Measurements from ENCODE around the gene TGFB1I1.

The TGFB1I1 gene

GRCh38 chr16:31487071-31487719 is 15.2 kb downstream of the TGFB1I1 start:
- TF ChIP-seq, protein P1, sequence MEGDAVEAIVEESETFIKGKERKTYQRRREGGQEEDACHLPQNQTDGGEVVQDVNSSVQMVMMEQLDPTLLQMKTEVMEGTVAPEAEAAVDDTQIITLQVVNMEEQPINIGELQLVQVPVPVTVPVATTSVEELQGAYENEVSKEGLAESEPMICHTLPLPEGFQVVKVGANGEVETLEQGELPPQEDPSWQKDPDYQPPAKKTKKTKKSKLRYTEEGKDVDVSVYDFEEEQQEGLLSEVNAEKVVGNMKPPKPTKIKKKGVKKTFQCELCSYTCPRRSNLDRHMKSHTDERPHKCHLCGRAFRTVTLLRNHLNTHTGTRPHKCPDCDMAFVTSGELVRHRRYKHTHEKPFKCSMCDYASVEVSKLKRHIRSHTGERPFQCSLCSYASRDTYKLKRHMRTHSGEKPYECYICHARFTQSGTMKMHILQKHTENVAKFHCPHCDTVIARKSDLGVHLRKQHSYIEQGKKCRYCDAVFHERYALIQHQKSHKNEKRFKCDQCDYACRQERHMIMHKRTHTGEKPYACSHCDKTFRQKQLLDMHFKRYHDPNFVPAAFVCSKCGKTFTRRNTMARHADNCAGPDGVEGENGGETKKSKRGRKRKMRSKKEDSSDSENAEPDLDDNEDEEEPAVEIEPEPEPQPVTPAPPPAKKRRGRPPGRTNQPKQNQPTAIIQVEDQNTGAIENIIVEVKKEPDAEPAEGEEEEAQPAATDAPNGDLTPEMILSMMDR (IDR thresholded peaks at IDR 0.05; ENCODE audit: poor library complexity, severe bottlenecking): no peak
- no peaks in the 10 kb centered on the region for H3K36me3 ChIP-seq (ENCODE audit: low read depth)
- H3K4me1 ChIP-seq (ENCODE audit: insufficient read depth, poor library complexity, severe bottlenecking): no peaks in the 10 kb centered on the region
- ATAC-seq (ENCODE audit: low read depth): no peak
- no peaks in the 10 kb centered on the region for H3K27me3 ChIP-seq (ENCODE audit: insufficient read depth, poor library complexity, severe bottlenecking)
- no peaks in the 10 kb centered on the region for H3K9me3 ChIP-seq (ENCODE audit: severe bottlenecking)
- peak overlapping the region; percentile 37 for H3K4me3 ChIP-seq (ENCODE audit: severe bottlenecking)
- DNase-seq (ENCODE audit: low spot score): no peak
- no peak overlapping the region for H3K27ac ChIP-seq (ENCODE audit: poor library complexity, severe bottlenecking)

DNA sequence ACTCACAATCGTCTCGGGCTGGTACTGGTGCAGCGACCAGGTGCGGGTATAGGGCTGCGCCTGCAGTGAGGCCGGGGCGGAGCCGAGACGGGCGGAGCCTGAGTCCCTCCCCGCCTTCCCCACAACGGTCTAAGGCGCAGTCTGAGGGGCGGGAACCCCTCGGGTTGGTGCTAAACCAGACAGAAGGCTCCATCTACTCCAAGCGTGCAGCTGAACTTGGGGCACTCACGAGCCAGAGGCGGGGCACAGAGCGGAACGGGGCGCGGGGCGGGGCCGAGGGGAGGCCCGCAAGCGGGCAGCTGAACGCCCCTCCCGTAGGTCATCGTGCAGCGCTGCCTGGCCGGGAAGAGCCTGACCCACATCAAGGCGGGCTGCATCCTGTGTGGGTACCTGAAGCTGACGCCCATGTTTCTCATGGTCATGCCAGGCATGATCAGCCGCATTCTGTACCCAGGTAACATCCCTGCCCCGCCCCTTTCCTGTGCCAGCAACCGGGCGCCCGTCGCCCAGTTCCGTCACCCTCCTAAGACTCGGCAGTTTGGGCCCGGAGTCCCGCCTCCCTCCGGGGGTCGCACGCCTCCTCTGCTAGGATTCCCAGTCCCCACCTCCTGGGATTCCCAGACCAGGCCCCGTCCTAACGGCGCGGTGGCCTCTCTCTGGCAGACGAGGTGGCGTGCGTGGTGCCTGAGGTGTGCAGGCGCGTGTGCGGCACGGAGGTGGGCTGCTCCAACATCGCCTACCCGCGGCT is 15.9 kb downstream of the TGFB1I1 start:
- ATAC-seq (ENCODE audit: low read depth) (peak; percentile 87), DNase-seq (ENCODE audit: low spot score) (no peak)
- no peaks in the 10 kb centered on the region for H3K27me3 ChIP-seq (ENCODE audit: insufficient read depth, poor library complexity, severe bottlenecking)
- TF ChIP-seq, protein P1 (IDR thresholded peaks at IDR 0.05; ENCODE audit: poor library complexity, severe bottlenecking): no peak
- no peak overlapping the region for H3K27ac ChIP-seq (ENCODE audit: poor library complexity, severe bottlenecking)
- 0 out of 2 replicates have a peak, but pooled peaks cover 4% of the 10 kb centered on the region for H3K36me3 ChIP-seq (ENCODE audit: low read depth)
- H3K9me3 ChIP-seq (ENCODE audit: severe bottlenecking): no peaks in the 10 kb centered on the region
- no peaks in the 10 kb centered on the region for H3K4me1 ChIP-seq (ENCODE audit: insufficient read depth, poor library complexity, severe bottlenecking)
- peak overlapping the region; percentile 37 for H3K4me3 ChIP-seq (ENCODE audit: severe bottlenecking)

DNA sequence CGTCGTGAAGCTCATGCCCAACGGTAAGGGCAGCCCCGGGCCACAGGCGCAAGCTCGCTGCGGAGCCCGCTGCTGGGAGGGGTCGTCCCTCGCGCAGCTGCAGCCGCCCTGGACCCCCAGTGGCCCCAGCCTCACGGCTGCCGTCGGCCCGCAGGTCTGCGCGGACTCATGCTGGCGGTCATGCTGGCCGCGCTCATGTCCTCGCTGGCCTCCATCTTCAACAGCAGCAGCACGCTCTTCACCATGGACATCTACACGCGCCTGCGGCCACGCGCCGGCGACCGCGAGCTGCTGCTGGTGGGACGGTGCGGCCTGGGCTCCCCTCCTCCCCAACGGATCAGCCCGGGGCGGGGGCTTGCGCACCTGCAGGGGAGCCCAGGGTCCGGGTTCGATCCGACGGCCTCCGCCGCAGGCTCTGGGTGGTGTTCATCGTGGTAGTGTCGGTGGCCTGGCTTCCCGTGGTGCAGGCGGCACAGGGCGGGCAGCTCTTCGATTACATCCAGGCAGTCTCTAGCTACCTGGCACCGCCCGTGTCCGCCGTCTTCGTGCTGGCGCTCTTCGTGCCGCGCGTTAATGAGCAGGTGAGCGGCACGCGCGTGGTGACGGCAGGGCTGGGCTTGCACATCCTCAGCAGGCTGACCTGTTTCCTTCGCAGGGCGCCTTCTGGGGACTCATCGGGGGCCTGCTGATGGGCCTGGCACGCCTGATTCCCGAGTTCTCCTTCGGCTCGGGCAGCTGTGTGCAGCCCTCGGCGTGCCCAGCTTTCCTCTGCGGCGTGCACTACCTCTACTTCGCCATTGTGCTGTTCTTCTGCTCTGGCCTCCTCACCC is 16.7 kb downstream of the TGFB1I1 start:
- Histone ChIP-seq H3K9me3 (ENCODE audit: severe bottlenecking) (no peaks in the 10 kb centered on the region), H3K36me3 (ENCODE audit: low read depth) (peaks cover 9% of the 10 kb centered on the region; the same call in 1 of the 2 replicates), H3K27me3 (ENCODE audit: insufficient read depth, poor library complexity, severe bottlenecking) (no peaks in the 10 kb centered on the region), H3K27ac (ENCODE audit: poor library complexity, severe bottlenecking) (no peak overlapping the region), H3K4me1 (ENCODE audit: insufficient read depth, poor library complexity, severe bottlenecking) (no peaks in the 10 kb centered on the region), H3K4me3 (ENCODE audit: severe bottlenecking) (peak overlapping the region; percentile 37)
- ATAC-seq (ENCODE audit: low read depth) (peak; percentile 2), DNase-seq (ENCODE audit: low spot score) (no peak)
- TF ChIP-seq, protein P1 (IDR thresholded peaks at IDR 0.05; ENCODE audit: poor library complexity, severe bottlenecking): peak; percentile 8

GRCh38 chr16:31489298-31489564 is 17.3 kb downstream of the TGFB1I1 start:
- H3K27ac ChIP-seq (ENCODE audit: poor library complexity, severe bottlenecking): no peak overlapping the region
- no peak for DNase-seq (ENCODE audit: low spot score)
- H3K27me3 ChIP-seq (ENCODE audit: insufficient read depth, poor library complexity, severe bottlenecking): no peaks in the 10 kb centered on the region
- TF ChIP-seq, protein P1 (IDR thresholded peaks at IDR 0.05; ENCODE audit: poor library complexity, severe bottlenecking): no peak
- no peaks in the 10 kb centered on the region for H3K9me3 ChIP-seq (ENCODE audit: severe bottlenecking)
- no peaks in the 10 kb centered on the region for H3K4me1 ChIP-seq (ENCODE audit: insufficient read depth, poor library complexity, severe bottlenecking)
- H3K36me3 ChIP-seq (ENCODE audit: low read depth): peaks cover 9% of the 10 kb centered on the region; the same call in 1 of the 2 replicates
- no peak for ATAC-seq (ENCODE audit: low read depth)
- no peak overlapping the region for H3K4me3 ChIP-seq (ENCODE audit: severe bottlenecking)

All from RWPE2 (cell line).